ENCODE data around the gene DPH5. TPM values are rescaled to one million over a fixed set of nuclear protein-coding genes. Genes with fewer than 3 reads are reported as not detected.
A peak's percentile ranks its signal among the peaks of the same experiment; 100 is the strongest.

The DPH5 gene
- total RNA-seq, 1 donor from 2014 or later, result 51.1 TPM

DNA sequence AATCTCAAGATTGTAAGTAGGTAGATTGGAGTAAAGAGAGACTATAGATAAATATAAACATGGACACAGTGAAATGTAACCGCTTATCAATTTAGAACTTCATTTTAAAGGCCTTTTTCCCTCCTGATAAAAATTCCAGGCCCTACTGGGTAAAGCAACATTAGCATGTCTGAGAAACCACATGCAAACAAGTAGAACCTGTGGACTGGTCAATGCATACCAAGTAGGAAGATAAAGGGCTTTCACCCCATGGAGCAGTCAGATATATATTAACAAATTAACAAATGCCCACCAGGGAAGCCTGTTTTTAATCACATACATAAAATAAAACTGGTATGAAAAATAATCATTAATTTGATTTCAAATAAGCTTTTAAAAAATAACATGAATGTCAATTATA, 8.1 kb downstream of the DPH5 start:
- no peaks in the 10 kb centered on the region for H3K27me3 ChIP-seq (ENCODE audit: control insufficient read depth in 3 of 3, insufficient read depth in 3 of 3, low read length in 3 of 3)
- no peaks in the 10 kb centered on the region for H3K4me1 ChIP-seq (ENCODE audit: control insufficient read depth in 3 of 3, insufficient read depth in 3 of 3, low read length in 3 of 3)
- peaks cover 0 to 10% (median 9%) of the 10 kb centered on the region in 3 donors for H3K36me3 ChIP-seq (ENCODE audit: control insufficient read depth in 3 of 3, insufficient read depth in 3 of 3, low read length in 3 of 3)
- H3K27ac ChIP-seq (ENCODE audit: low read depth, low read length), result no peak overlapping the region
- H3K9ac ChIP-seq (ENCODE audit: low read depth in 1 of 3, low read length in 3 of 3), result no peak overlapping the region
- H3K4me3 ChIP-seq (ENCODE audit: low read length in 3 of 3), result no peak overlapping the region
- no peaks in the 10 kb centered on the region for H3K9me3 ChIP-seq (ENCODE audit: control insufficient read depth in 3 of 3, low read length in 3 of 3)

DNA sequence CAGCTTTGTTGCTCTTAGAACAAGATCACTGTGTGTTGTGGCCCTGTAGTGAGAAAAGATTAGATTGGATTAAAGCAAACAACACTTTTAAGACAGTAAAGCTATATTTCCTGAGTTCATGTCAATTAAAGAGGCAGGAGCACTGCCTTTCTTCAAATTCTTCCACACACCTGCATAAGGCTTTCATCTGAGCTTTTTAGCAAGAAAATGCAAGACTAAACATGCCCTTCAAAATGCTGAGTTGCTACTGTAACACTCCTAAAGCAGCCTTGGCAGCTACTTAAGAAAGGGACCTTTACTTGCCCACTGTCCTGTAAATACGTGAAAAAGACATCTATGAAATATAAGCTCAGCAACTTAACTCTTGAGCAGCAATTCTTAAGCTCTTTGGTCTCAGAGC, 11.8 kb downstream of the DPH5 start:
- Histone ChIP-seq H3K9ac (ENCODE audit: low read depth in 1 of 3, low read length in 3 of 3) (no peak overlapping the region), H3K9me3 (ENCODE audit: control insufficient read depth in 3 of 3, low read length in 3 of 3) (no peaks in the 10 kb centered on the region), H3K27ac (ENCODE audit: low read depth, low read length) (no peak overlapping the region), H3K4me1 (ENCODE audit: control insufficient read depth in 3 of 3, insufficient read depth in 3 of 3, low read length in 3 of 3) (no peaks in the 10 kb centered on the region), H3K4me3 (ENCODE audit: low read length in 3 of 3) (no peak overlapping the region), H3K36me3 (ENCODE audit: control insufficient read depth in 3 of 3, insufficient read depth in 3 of 3, low read length in 3 of 3) (peaks cover 0 to 8% (median 7%) of the 10 kb centered on the region in 3 donors), H3K27me3 (ENCODE audit: control insufficient read depth in 3 of 3, insufficient read depth in 3 of 3, low read length in 3 of 3) (no peaks in the 10 kb centered on the region)

DNA sequence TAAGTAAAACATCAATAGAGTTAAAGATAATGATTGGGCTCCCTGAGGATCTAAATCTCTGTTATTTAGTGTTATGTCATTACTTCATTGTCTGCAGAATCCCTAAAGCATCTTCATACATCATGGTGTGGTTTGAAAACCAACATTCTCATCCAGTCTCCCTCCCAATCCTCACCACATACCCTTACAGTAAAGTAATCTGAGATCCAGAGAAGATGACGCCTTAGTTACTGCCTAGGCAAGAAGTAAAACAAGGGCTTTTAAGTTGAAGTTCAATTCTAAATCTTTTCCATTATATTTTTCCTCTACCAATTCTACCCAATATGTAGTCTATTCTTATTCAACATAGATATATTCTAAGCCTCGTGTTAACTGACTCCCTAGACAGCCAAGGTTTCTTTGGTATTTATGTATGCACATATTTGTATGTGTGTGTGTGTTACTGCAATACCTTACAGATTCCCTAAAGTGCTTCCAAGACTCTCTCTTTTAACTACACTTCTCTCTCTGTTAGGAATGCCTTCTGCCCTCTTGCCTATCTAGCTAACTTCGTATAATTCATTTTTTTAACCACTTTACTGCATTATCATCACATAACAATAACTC, 17.3 kb downstream of the DPH5 start:
- H3K4me1 ChIP-seq (ENCODE audit: control insufficient read depth in 3 of 3, insufficient read depth in 3 of 3, low read length in 3 of 3), result peaks cover 0 to 1% (median 0%) of the 10 kb centered on the region in 3 donors
- no peak overlapping the region for H3K27ac ChIP-seq (ENCODE audit: low read depth, low read length)
- H3K36me3 ChIP-seq (ENCODE audit: control insufficient read depth in 3 of 3, insufficient read depth in 3 of 3, low read length in 3 of 3), result peaks cover 0 to 8% (median 2%) of the 10 kb centered on the region in 3 donors
- H3K9ac ChIP-seq (ENCODE audit: low read depth in 1 of 3, low read length in 3 of 3), result no peak overlapping the region
- H3K9me3 ChIP-seq (ENCODE audit: control insufficient read depth in 3 of 3, low read length in 3 of 3), result no peaks in the 10 kb centered on the region
- H3K27me3 ChIP-seq (ENCODE audit: control insufficient read depth in 3 of 3, insufficient read depth in 3 of 3, low read length in 3 of 3), result no peaks in the 10 kb centered on the region
- no peak overlapping the region for H3K4me3 ChIP-seq (ENCODE audit: low read length in 3 of 3)

DNA sequence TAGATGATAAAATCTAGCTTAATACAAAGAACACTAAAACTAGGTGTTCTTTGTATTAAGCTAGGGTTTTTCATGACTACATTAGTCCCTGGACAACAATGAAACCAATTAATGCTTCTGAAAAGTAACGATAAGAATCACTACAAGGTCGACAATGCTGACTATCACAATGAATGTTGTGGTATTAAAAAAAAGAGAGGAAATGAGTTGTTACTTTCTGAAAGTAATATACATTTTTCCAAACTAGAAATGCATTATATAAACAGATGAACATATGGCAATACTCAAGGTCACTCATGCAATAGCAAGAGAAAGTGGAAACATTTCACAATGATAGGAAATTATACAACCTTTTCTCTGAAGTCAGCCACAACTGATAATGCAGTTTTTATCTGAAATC, 19.0 kb downstream of the DPH5 start:
- Histone ChIP-seq H3K36me3 (ENCODE audit: control insufficient read depth in 3 of 3, insufficient read depth in 3 of 3, low read length in 3 of 3) (peaks cover 0 to 2% (median 2%) of the 10 kb centered on the region in 3 donors), H3K9me3 (ENCODE audit: control insufficient read depth in 3 of 3, low read length in 3 of 3) (no peaks in the 10 kb centered on the region), H3K4me1 (ENCODE audit: control insufficient read depth in 3 of 3, insufficient read depth in 3 of 3, low read length in 3 of 3) (peaks cover 0 to 8% (median 6%) of the 10 kb centered on the region in 3 donors), H3K4me3 (ENCODE audit: low read length in 3 of 3) (no peak overlapping the region), H3K27ac (ENCODE audit: low read depth, low read length) (no peak overlapping the region), H3K9ac (ENCODE audit: low read depth in 1 of 3, low read length in 3 of 3) (no peak overlapping the region), H3K27me3 (ENCODE audit: control insufficient read depth in 3 of 3, insufficient read depth in 3 of 3, low read length in 3 of 3) (no peaks in the 10 kb centered on the region)

DNA sequence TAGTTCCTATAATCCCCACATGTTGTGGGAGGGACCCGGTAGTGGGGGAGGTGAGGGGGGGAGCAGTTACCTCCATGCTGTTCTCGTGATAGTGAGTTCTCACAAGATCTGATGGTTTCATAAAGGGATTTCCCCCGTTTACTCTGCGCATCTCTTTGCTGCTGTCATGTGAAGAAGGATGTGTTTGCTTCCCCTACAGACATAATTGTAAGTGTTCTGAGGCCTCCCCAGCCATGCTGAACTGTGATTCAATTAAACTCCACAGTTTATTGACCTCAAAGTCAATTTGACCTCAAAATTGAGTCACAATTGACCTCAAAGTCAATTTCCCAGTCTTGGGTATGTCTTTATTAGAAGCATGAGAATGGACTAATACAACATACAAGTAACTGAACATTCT, 19.7 kb downstream of the DPH5 start:
- Histone ChIP-seq H3K4me3 (ENCODE audit: low read length in 3 of 3) (no peak overlapping the region), H3K4me1 (ENCODE audit: control insufficient read depth in 3 of 3, insufficient read depth in 3 of 3, low read length in 3 of 3) (peaks cover 0 to 8% (median 6%) of the 10 kb centered on the region in 3 donors), H3K9me3 (ENCODE audit: control insufficient read depth in 3 of 3, low read length in 3 of 3) (no peaks in the 10 kb centered on the region), H3K9ac (ENCODE audit: low read depth in 1 of 3, low read length in 3 of 3) (no peak overlapping the region), H3K27me3 (ENCODE audit: control insufficient read depth in 3 of 3, insufficient read depth in 3 of 3, low read length in 3 of 3) (no peaks in the 10 kb centered on the region), H3K36me3 (ENCODE audit: control insufficient read depth in 3 of 3, insufficient read depth in 3 of 3, low read length in 3 of 3) (peaks cover 2 to 5% (median 4%) of the 10 kb centered on the region in 3 donors), H3K27ac (ENCODE audit: low read depth, low read length) (no peak overlapping the region)

DNA sequence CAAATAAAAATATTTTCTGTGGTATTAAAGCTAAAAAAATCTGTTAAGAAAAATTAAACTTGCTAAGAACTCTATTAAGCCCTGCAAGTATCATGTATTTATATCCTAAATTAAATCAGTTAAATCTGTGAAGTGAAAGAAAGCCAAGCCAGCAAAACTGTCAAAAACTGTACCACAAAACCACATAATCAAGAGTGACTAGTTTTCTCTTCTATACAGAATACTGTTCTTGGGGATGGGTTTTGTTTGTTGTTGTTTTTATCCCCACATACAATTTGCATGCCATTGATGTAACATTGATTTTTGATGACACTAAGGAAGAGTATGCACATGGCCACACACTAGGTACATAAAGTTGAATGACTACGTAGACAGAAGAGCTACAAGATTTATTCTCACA, 20.4 kb downstream of the DPH5 start:
- H3K9ac ChIP-seq (ENCODE audit: low read depth in 1 of 3, low read length in 3 of 3), result no peak overlapping the region
- H3K36me3 ChIP-seq (ENCODE audit: control insufficient read depth in 3 of 3, insufficient read depth in 3 of 3, low read length in 3 of 3), result peaks cover 6 to 11% (median 7%) of the 10 kb centered on the region in 3 donors
- H3K27me3 ChIP-seq (ENCODE audit: control insufficient read depth in 3 of 3, insufficient read depth in 3 of 3, low read length in 3 of 3), result no peaks in the 10 kb centered on the region
- H3K27ac ChIP-seq (ENCODE audit: low read depth, low read length), result no peak overlapping the region
- peaks cover 0 to 8% (median 6%) of the 10 kb centered on the region in 3 donors for H3K4me1 ChIP-seq (ENCODE audit: control insufficient read depth in 3 of 3, insufficient read depth in 3 of 3, low read length in 3 of 3)
- no peak overlapping the region for H3K4me3 ChIP-seq (ENCODE audit: low read length in 3 of 3)
- no peaks in the 10 kb centered on the region for H3K9me3 ChIP-seq (ENCODE audit: control insufficient read depth in 3 of 3, low read length in 3 of 3)

DNA sequence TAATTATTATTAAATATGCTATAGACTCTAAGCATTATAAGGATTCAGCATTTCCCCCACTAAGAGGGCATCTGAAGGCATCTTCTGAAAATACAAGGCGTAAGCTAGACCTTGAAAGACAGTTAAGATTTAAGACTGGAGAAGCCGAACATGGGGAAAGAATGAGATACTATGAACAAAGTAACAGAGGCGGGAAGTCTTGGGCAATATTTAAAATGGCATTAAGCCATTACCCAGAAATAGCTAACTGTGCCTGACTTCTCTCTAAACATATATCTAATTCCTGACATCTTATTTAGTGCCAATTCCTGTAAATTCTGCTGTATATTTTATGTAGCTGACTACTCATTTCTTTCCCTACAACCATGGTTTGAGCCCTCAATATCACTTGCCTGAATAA, 20.9 kb downstream of the DPH5 start:
- Histone ChIP-seq H3K9ac (ENCODE audit: low read depth in 1 of 3, low read length in 3 of 3) (no peak overlapping the region), H3K4me1 (ENCODE audit: control insufficient read depth in 3 of 3, insufficient read depth in 3 of 3, low read length in 3 of 3) (peaks cover 0 to 8% (median 6%) of the 10 kb centered on the region in 3 donors), H3K27me3 (ENCODE audit: control insufficient read depth in 3 of 3, insufficient read depth in 3 of 3, low read length in 3 of 3) (no peaks in the 10 kb centered on the region), H3K27ac (ENCODE audit: low read depth, low read length) (no peak overlapping the region), H3K4me3 (ENCODE audit: low read length in 3 of 3) (no peak overlapping the region), H3K36me3 (ENCODE audit: control insufficient read depth in 3 of 3, insufficient read depth in 3 of 3, low read length in 3 of 3) (peaks cover 6 to 13% (median 7%) of the 10 kb centered on the region in 3 donors), H3K9me3 (ENCODE audit: control insufficient read depth in 3 of 3, low read length in 3 of 3) (no peaks in the 10 kb centered on the region)

DNA sequence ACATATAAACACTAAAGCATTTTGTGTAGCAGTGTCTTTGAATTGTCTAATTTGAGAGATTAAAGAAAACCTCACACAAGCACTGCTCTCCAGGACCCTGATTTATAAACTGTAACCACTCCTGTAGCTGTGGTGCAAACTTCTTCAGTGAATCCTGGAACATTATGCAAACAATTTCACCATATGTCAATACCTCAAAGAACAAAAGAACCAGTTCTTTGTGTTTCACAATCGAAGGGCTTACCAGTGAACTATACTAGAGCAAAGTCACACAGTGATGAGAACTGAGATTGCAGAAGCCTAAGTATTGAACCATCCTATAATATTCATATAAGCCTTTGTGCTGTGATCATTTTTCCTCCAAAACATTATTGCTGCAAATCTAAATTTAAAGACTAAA, 21.5 kb downstream of the DPH5 start:
- Histone ChIP-seq H3K9me3 (ENCODE audit: control insufficient read depth in 3 of 3, low read length in 3 of 3) (no peaks in the 10 kb centered on the region), H3K9ac (ENCODE audit: low read depth in 1 of 3, low read length in 3 of 3) (no peak overlapping the region), H3K36me3 (ENCODE audit: control insufficient read depth in 3 of 3, insufficient read depth in 3 of 3, low read length in 3 of 3) (peaks cover 6 to 13% (median 7%) of the 10 kb centered on the region in 3 donors), H3K4me3 (ENCODE audit: low read length in 3 of 3) (no peak overlapping the region), H3K27me3 (ENCODE audit: control insufficient read depth in 3 of 3, insufficient read depth in 3 of 3, low read length in 3 of 3) (no peaks in the 10 kb centered on the region), H3K4me1 (ENCODE audit: control insufficient read depth in 3 of 3, insufficient read depth in 3 of 3, low read length in 3 of 3) (peaks cover 0 to 8% (median 6%) of the 10 kb centered on the region in 3 donors), H3K27ac (ENCODE audit: low read depth, low read length) (no peak overlapping the region)

DNA sequence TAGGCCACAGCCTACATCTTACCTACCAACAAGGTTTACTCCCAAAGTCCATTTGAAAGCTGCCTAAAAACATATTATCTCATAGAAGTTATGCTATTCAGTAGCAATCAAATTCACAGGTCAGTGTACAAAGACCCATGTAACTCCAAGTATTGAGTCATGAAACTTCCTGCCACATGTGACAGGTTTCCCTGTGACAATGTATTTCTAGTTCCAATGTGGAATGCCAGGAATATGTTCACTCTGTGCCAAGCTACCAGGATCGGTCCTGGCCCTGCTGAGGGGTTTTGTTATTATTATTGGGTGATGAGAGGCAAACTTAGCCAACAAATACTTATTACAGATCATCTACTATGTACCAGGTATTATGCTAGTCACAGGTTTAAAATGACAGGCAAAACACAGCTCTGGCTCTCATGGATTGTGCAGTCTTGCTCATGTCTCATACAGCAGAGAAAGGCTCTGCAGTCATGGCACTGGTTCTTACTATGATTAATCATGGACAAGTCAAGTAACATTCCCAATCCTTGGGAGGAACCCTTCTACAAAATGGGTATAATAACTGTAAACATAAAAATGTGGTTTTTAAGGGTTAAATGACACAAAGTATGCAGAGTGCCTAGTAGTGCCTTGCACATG, 22.5 kb downstream of the DPH5 start:
- Histone ChIP-seq H3K27me3 (ENCODE audit: control insufficient read depth in 3 of 3, insufficient read depth in 3 of 3, low read length in 3 of 3) (no peaks in the 10 kb centered on the region), H3K27ac (ENCODE audit: low read depth, low read length) (peak overlapping the region; percentile 59), H3K9ac (ENCODE audit: low read depth in 1 of 3, low read length in 3 of 3) (no peak overlapping the region), H3K9me3 (ENCODE audit: control insufficient read depth in 3 of 3, low read length in 3 of 3) (no peaks in the 10 kb centered on the region), H3K4me3 (ENCODE audit: low read length in 3 of 3) (no peak overlapping the region), H3K36me3 (ENCODE audit: control insufficient read depth in 3 of 3, insufficient read depth in 3 of 3, low read length in 3 of 3) (peaks cover 7 to 17% (median 12%) of the 10 kb centered on the region in 3 donors), H3K4me1 (ENCODE audit: control insufficient read depth in 3 of 3, insufficient read depth in 3 of 3, low read length in 3 of 3) (peaks cover 0 to 8% (median 6%) of the 10 kb centered on the region in 3 donors)

DNA sequence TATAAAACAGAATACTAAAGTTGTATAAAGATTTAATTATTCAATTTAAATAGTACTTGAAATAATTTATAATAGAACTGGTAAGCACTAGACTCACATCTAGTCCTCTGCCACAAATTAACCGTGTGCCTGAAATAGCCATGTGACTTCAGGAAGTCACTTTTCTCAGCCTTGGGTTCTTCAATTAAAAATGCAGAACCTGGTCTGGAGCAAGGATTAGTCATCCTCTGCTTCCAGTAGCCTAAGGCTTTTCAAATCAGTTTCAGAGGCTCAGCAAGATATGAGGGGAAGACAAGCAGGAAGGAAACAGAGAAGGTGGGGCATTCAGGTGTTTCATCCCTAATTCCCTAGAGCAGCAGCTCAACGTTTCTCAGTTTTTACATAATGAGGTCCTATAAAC, 23.0 kb downstream of the DPH5 start:
- Histone ChIP-seq H3K4me1 (ENCODE audit: control insufficient read depth in 3 of 3, insufficient read depth in 3 of 3, low read length in 3 of 3) (peaks cover 0 to 8% (median 6%) of the 10 kb centered on the region in 3 donors), H3K9me3 (ENCODE audit: control insufficient read depth in 3 of 3, low read length in 3 of 3) (no peaks in the 10 kb centered on the region), H3K27ac (ENCODE audit: low read depth, low read length) (peak overlapping the region; percentile 59), H3K36me3 (ENCODE audit: control insufficient read depth in 3 of 3, insufficient read depth in 3 of 3, low read length in 3 of 3) (peaks cover 7 to 17% (median 12%) of the 10 kb centered on the region in 3 donors), H3K4me3 (ENCODE audit: low read length in 3 of 3) (no peak overlapping the region), H3K27me3 (ENCODE audit: control insufficient read depth in 3 of 3, insufficient read depth in 3 of 3, low read length in 3 of 3) (no peaks in the 10 kb centered on the region), H3K9ac (ENCODE audit: low read depth in 1 of 3, low read length in 3 of 3) (no peak overlapping the region)

Data from skeletal muscle tissue (tissue), 4 donors.